Liver (tissue), 9 donors: ENCODE data around the gene AGBL5. TPM values are rescaled to one million over a fixed set of nuclear protein-coding genes. Genes with fewer than 3 reads are reported as not detected.

ENCODE experiments used
- DNase-seq: peaks from one replicate; pipeline ENCODE4 v3.0.0-alpha.2; 2017; ENCODE audit warnings: low spot score
- H3K27ac ChIP-seq, 2 donors: one replicate each; pipeline ENCODE4 v1.7.0; 2013; ENCODE audit warnings: inconsistent platforms in 2 of 2, low read length in 2 of 2, control low read depth in 1 of 2, low read depth in 1 of 2, mild to moderate bottlenecking in 1 of 2
- H3K27me3 ChIP-seq, 4 donors: one replicate each; pipeline versions ENCODE4 v1.6.1 to v1.7.0; 2013; ENCODE audit warnings: low read length in 3 of 4, inconsistent platforms in 1 of 4, mild to moderate bottlenecking in 1 of 4, moderate library complexity in 1 of 4; ENCODE audit not compliant: control insufficient read depth in 4 of 4, insufficient read depth in 4 of 4
- H3K36me3 ChIP-seq, 4 donors: one replicate each; pipeline versions ENCODE4 v1.6.1 to v1.7.0; 2013; ENCODE audit warnings: low read length in 3 of 4, mild to moderate bottlenecking in 3 of 4, low read depth in 1 of 4, moderate library complexity in 1 of 4; ENCODE audit not compliant: control insufficient read depth in 4 of 4, insufficient read depth in 3 of 4
- H3K4me1 ChIP-seq, 4 donors: one replicate each; pipeline versions ENCODE4 v1.6.1 to v1.7.0; 2013; ENCODE audit warnings: low read length in 3 of 4, mild to moderate bottlenecking in 3 of 4, moderate library complexity in 1 of 4; ENCODE audit not compliant: control insufficient read depth in 4 of 4, insufficient read depth in 4 of 4
- H3K4me3 ChIP-seq, 3 donors: one replicate each; pipeline versions ENCODE4 v1.6.1 to v1.7.0; 2013; ENCODE audit warnings: low read length in 3 of 3, control low read depth in 1 of 3, low read depth in 1 of 3, mild to moderate bottlenecking in 1 of 3
- H3K9ac ChIP-seq, 2 donors: one replicate each; pipeline ENCODE4 v1.7.0; 2013; ENCODE audit warnings: low read length in 2 of 2, mild to moderate bottlenecking in 2 of 2, moderate library complexity in 2 of 2, control low read depth in 1 of 2, low read depth in 1 of 2
- H3K9me3 ChIP-seq, 4 donors: one replicate each; pipeline versions ENCODE4 v1.6.1 to v1.7.0; 2013; ENCODE audit warnings: low read length in 3 of 4; ENCODE audit not compliant: control insufficient read depth in 4 of 4
- EGR1 ChIP-seq, 2 donors: IDR thresholded peaks; 2 replicates each; pipeline ENCODE4 v1.6.1; 2016 to 2018; ENCODE audit warnings: antibody characterized with exemption in 2 of 2, low read depth in 2 of 2
- FOXA1 ChIP-seq: IDR thresholded peaks from 2 replicates; pipeline ENCODE4 v1.6.1; 2016; ENCODE audit warnings: antibody characterized with exemption
- FOXA2 ChIP-seq: IDR thresholded peaks from 2 replicates; pipeline ENCODE4 v1.6.1; 2016; ENCODE audit warnings: antibody characterized with exemption
- GABPA ChIP-seq, 2 donors: IDR thresholded peaks in 1 of 2; conservative IDR thresholded peaks in 1 of 2; 2 replicates each; pipeline ENCODE4 v1.6.1; 2016; ENCODE audit warnings: antibody characterized with exemption in 2 of 2, mild to moderate bottlenecking in 1 of 2, moderate library complexity in 1 of 2
- HNF4A ChIP-seq, 2 donors: conservative IDR thresholded peaks; 2 replicates each; pipeline ENCODE4 v1.6.1; 2016; ENCODE audit warnings: antibody characterized with exemption in 2 of 2, mild to moderate bottlenecking in 2 of 2
- HNF4G ChIP-seq: IDR thresholded peaks from 2 replicates; pipeline ENCODE4 v1.6.1; 2016; ENCODE audit warnings: antibody characterized with exemption
- JUND ChIP-seq, 2 donors: IDR thresholded peaks; 2 replicates each; pipeline ENCODE4 v1.6.1; 2016; ENCODE audit warnings: antibody characterized with exemption in 2 of 2
- NR2F2 ChIP-seq: IDR thresholded peaks from 2 replicates; pipeline ENCODE4 v1.6.1; 2016; ENCODE audit warnings: antibody characterized with exemption
- RAD21 ChIP-seq, 2 donors: IDR thresholded peaks; 2 replicates each; pipeline ENCODE4 v1.6.1; 2016; ENCODE audit warnings: antibody characterized with exemption in 2 of 2, mild to moderate bottlenecking in 2 of 2
- RXRA ChIP-seq, 2 donors: IDR thresholded peaks; 2 replicates each; pipeline ENCODE4 v1.6.1; 2017 to 2018; ENCODE audit warnings: antibody characterized with exemption in 2 of 2, mild to moderate bottlenecking in 1 of 2
- SP1 ChIP-seq: IDR thresholded peaks from 2 replicates; pipeline ENCODE4 v1.6.1; 2018; ENCODE audit warnings: antibody characterized with exemption, mild to moderate bottlenecking
- TAF1 ChIP-seq: conservative IDR thresholded peaks from 2 replicates; pipeline ENCODE4 v1.6.1; 2016; ENCODE audit warnings: antibody characterized with exemption, mild to moderate bottlenecking
- YY1 ChIP-seq: IDR thresholded peaks from 2 replicates; pipeline ENCODE4 v1.6.1; 2016; ENCODE audit warnings: antibody characterized with exemption, mild to moderate bottlenecking
- WGBS: extraction: QIAGEN DNeasy Blood & Tissue Kit; methylation state at CpG from one replicate; pipeline ENCODE4 v1.1.7; 2013; 5-methylcytosine and 5-hydroxymethylcytosine counted together
- polyA plus RNA-seq, 2 donors: library from polyadenylated mRNA; stranded (reverse) in 1 of 2; unstranded in 1 of 2; fragments of 200-250 nt in 1 of 2; fragments of >200 nt in 1 of 2; fragmentation: Nextera tagmentation in 1 of 2; extraction: Ambion mirVana in 1 of 2; gene quantifications; one replicate each; pipeline versions ENCODE4 v1.2.1 to v1.2.3, GENCODE V29; 2013 to 2015
- total RNA-seq, 2 donors: library from RNA; depleted of rRNA; stranded (reverse); fragments of >200 nt; gene quantifications; one replicate each; pipeline ENCODE4 v1.2.3, GENCODE V29; 2014
- TF ChIP-seq, protein P1 (sequence below): fragments of 150-350 bp; IDR thresholded peaks from 2 replicates; pipeline ENCODE4 v1.5.1; 2017; ENCODE audit warnings: improper control_type of control experiment, low read depth, low read length; ENCODE audit not compliant: missing input control
- TF ChIP-seq, protein P2 (sequence below): IDR thresholded peaks from 2 replicates; pipeline ENCODE4 v1.6.1; 2016; ENCODE audit warnings: antibody characterized with exemption, mild to moderate bottlenecking
- TF ChIP-seq, protein P3 (sequence below): IDR thresholded peaks from 2 replicates; pipeline ENCODE4 v1.6.1; 2016; ENCODE audit warnings: antibody characterized with exemption
- TF ChIP-seq, protein P4 (sequence below): IDR thresholded peaks from 2 replicates; pipeline ENCODE4 v1.6.1; 2016; ENCODE audit warnings: antibody characterized with exemption
- TF ChIP-seq, protein P5 (sequence below): IDR thresholded peaks from 2 replicates; pipeline ENCODE4 v1.6.1; 2016; ENCODE audit warnings: antibody characterized with exemption
- donor health status: healthy.
- donor health status: healthy.
- donor health status: healthy.
- donor health status: healthy.
- donor health status: healthy.

Gene AGBL5
- total and polyA plus RNA-seq, 4 donors = 3.2 to 9.0 (median 4.8) TPM

DNA sequence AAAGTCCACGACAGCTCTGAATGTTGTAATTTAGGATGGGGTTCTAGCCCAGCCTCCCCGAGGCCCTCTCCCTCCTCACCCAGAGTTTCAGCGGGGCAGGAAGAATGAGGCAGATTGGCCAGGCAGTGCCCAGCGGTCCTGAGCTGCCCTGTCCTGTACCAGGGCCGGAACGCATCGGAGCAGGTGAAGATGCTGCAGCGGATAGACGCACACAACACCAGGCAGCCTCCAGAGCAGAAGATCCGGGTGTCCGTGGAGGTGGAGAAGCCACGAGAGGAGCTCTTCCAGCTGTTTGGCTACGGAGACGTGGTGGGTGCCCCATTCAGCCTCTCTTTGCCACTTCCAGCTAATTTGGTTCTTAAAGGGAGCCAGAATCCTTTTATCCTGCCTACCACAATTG is 45.9 kb downstream of the AGBL5 start:
- 89% methylated on average over 14 of the region's 14 CpGs for WGBS
- Histone ChIP-seq H3K27ac (peak overlapping the region in 1 of 2 donors; percentile 82), H3K9me3 (no peaks in the 10 kb centered on the region), H3K4me3 (no peak overlapping the region), H3K27me3 (no peaks in the 10 kb centered on the region), H3K36me3 (peaks cover 8 to 30% (median 21%) of the 10 kb centered on the region in 4 donors), H3K4me1 (peaks cover 22 to 58% (median 51%) of the 10 kb centered on the region in 4 donors), H3K9ac (no peak overlapping the region)
- DNase-seq = no peak
- TF ChIP-seq SP1 (no peak), HNF4A (conservative IDR thresholded peaks at IDR 0.05) (no peak), FOXA1 (no peak), GABPA (IDR thresholded peaks at IDR 0.05 in 1 of 2, conservative IDR thresholded peaks at IDR 0.05 in 1 of 2) (no peak), JUND (IDR thresholded peaks at IDR 0.05) (no peak), RAD21 (IDR thresholded peaks at IDR 0.05) (no peak), EGR1 (IDR thresholded peaks at IDR 0.05; ENCODE audit: low read depth in 2 of 2) (no peak), NR2F2 (no peak), RXRA (IDR thresholded peaks at IDR 0.05) (no peak), FOXA2 (no peak), TAF1 (no peak), YY1 (no peak), HNF4G (no peak)
- TF ChIP-seq, protein P1, sequence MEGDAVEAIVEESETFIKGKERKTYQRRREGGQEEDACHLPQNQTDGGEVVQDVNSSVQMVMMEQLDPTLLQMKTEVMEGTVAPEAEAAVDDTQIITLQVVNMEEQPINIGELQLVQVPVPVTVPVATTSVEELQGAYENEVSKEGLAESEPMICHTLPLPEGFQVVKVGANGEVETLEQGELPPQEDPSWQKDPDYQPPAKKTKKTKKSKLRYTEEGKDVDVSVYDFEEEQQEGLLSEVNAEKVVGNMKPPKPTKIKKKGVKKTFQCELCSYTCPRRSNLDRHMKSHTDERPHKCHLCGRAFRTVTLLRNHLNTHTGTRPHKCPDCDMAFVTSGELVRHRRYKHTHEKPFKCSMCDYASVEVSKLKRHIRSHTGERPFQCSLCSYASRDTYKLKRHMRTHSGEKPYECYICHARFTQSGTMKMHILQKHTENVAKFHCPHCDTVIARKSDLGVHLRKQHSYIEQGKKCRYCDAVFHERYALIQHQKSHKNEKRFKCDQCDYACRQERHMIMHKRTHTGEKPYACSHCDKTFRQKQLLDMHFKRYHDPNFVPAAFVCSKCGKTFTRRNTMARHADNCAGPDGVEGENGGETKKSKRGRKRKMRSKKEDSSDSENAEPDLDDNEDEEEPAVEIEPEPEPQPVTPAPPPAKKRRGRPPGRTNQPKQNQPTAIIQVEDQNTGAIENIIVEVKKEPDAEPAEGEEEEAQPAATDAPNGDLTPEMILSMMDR = no peak
- TF ChIP-seq, protein P2, sequence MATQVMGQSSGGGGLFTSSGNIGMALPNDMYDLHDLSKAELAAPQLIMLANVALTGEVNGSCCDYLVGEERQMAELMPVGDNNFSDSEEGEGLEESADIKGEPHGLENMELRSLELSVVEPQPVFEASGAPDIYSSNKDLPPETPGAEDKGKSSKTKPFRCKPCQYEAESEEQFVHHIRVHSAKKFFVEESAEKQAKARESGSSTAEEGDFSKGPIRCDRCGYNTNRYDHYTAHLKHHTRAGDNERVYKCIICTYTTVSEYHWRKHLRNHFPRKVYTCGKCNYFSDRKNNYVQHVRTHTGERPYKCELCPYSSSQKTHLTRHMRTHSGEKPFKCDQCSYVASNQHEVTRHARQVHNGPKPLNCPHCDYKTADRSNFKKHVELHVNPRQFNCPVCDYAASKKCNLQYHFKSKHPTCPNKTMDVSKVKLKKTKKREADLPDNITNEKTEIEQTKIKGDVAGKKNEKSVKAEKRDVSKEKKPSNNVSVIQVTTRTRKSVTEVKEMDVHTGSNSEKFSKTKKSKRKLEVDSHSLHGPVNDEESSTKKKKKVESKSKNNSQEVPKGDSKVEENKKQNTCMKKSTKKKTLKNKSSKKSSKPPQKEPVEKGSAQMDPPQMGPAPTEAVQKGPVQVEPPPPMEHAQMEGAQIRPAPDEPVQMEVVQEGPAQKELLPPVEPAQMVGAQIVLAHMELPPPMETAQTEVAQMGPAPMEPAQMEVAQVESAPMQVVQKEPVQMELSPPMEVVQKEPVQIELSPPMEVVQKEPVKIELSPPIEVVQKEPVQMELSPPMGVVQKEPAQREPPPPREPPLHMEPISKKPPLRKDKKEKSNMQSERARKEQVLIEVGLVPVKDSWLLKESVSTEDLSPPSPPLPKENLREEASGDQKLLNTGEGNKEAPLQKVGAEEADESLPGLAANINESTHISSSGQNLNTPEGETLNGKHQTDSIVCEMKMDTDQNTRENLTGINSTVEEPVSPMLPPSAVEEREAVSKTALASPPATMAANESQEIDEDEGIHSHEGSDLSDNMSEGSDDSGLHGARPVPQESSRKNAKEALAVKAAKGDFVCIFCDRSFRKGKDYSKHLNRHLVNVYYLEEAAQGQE = no peak
- TF ChIP-seq, protein P3, sequence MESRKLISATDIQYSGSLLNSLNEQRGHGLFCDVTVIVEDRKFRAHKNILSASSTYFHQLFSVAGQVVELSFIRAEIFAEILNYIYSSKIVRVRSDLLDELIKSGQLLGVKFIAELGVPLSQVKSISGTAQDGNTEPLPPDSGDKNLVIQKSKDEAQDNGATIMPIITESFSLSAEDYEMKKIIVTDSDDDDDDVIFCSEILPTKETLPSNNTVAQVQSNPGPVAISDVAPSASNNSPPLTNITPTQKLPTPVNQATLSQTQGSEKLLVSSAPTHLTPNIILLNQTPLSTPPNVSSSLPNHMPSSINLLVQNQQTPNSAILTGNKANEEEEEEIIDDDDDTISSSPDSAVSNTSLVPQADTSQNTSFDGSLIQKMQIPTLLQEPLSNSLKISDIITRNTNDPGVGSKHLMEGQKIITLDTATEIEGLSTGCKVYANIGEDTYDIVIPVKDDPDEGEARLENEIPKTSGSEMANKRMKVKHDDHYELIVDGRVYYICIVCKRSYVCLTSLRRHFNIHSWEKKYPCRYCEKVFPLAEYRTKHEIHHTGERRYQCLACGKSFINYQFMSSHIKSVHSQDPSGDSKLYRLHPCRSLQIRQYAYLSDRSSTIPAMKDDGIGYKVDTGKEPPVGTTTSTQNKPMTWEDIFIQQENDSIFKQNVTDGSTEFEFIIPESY = no peak
- TF ChIP-seq, protein P4, sequence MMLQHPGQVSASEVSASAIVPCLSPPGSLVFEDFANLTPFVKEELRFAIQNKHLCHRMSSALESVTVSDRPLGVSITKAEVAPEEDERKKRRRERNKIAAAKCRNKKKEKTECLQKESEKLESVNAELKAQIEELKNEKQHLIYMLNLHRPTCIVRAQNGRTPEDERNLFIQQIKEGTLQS = no peak
- TF ChIP-seq, protein P5, sequence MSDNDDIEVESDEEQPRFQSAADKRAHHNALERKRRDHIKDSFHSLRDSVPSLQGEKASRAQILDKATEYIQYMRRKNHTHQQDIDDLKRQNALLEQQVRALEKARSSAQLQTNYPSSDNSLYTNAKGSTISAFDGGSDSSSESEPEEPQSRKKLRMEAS = no peak
